ENCODE data around the gene INF2.

DNA sequence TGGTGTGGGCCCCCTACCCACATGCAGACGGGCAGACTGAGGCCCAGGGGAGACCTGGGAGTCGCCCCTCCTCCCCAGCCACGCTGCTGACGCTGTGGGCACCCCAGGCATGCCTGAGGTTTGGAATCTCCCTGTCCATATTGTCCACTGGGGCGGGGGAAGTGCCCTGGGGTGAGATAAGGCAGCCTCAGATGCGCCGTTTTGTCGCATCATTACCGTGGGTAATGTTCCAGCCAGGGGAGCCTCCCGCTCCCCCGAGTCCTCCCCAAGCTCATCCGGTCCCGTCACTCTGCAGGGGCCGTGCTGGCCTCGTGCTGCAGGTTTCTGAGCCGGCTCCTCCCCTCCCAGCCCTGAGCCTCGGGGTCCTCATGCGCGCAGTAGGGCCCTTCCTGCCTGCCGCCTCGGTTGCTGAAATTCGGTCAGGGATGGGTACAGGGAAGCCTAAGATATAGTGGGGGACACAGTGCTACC, 11.4 kb downstream of the INF2 start:
- TF ChIP-seq, protein P1, sequence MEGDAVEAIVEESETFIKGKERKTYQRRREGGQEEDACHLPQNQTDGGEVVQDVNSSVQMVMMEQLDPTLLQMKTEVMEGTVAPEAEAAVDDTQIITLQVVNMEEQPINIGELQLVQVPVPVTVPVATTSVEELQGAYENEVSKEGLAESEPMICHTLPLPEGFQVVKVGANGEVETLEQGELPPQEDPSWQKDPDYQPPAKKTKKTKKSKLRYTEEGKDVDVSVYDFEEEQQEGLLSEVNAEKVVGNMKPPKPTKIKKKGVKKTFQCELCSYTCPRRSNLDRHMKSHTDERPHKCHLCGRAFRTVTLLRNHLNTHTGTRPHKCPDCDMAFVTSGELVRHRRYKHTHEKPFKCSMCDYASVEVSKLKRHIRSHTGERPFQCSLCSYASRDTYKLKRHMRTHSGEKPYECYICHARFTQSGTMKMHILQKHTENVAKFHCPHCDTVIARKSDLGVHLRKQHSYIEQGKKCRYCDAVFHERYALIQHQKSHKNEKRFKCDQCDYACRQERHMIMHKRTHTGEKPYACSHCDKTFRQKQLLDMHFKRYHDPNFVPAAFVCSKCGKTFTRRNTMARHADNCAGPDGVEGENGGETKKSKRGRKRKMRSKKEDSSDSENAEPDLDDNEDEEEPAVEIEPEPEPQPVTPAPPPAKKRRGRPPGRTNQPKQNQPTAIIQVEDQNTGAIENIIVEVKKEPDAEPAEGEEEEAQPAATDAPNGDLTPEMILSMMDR (IDR thresholded peaks at IDR 0.05; ENCODE audit: low read depth, low read length, missing input control): no peak
- TF ChIP-seq YY1 (IDR thresholded peaks at IDR 0.05): no peak
- no peak for TF ChIP-seq RAD21 (IDR thresholded peaks at IDR 0.05)
- no peak for TF ChIP-seq ZBTB33 (IDR thresholded peaks at IDR 0.05)
- TF ChIP-seq SP1 (IDR thresholded peaks at IDR 0.05): no peak
- TF ChIP-seq REST (IDR thresholded peaks at IDR 0.05): no peak
